ENCODE measurements around the gene EP400.

EP400 gene

GRCh38 chr12:131991816-131992430, 42.2 kb downstream of the EP400 start:
- CTCF ChIA-PET: no interaction called here
- no peak overlapping the region for H3K27ac ChIP-seq

GRCh38 chr12:131994589-131994988, 44.8 kb downstream of the EP400 start:
- ChIA-PET CTCF (no interaction called here), POLR2A (ENCODE audit: low non-redundant PET) (no interaction called here)
- no peak for DNase-seq (ENCODE audit: low spot score)
- TF ChIP-seq CTCF (conservative IDR thresholded peaks at IDR 0.05; ENCODE audit: low read depth): no peak
- H3K27ac ChIP-seq: no peak overlapping the region

More at GRCh38 chr12:131991816-131992430, 42.2 kb downstream of the EP400 start:
- DNase-seq (ENCODE audit: low spot score): no peak
- no peak for TF ChIP-seq CTCF (conservative IDR thresholded peaks at IDR 0.05; ENCODE audit: low read depth)
- POLR2A ChIA-PET (ENCODE audit: low non-redundant PET): no interaction called here

- TF ChIP-seq CTCF (conservative IDR thresholded peaks at IDR 0.05; ENCODE audit: low read depth): no peak
- ChIA-PET CTCF (interaction anchor here (0.7 kb wide), 1 partner anchor 13 kb away, joined by 3 read pairs; no protein-coding TSS in a partner anchor), POLR2A (ENCODE audit: low non-redundant PET) (no interaction called here)
- no peak overlapping the region for H3K27ac ChIP-seq
- DNase-seq (ENCODE audit: low spot score): no peak
Measured at GRCh38 chr12:132000286-132000872, 50.6 kb downstream of the EP400 start.

GRCh38 chr12:132003846-132004245, 54.1 kb downstream of the EP400 start:
- CTCF ChIA-PET: no interaction called here
- TF ChIP-seq CTCF (conservative IDR thresholded peaks at IDR 0.05; ENCODE audit: low read depth): no peak
- H3K27ac ChIP-seq: no peak overlapping the region
- POLR2A ChIA-PET (ENCODE audit: low non-redundant PET): no interaction called here
- no peak for DNase-seq (ENCODE audit: low spot score)

- ChIA-PET POLR2A (ENCODE audit: low non-redundant PET) (no interaction called here), CTCF (no interaction called here)
- H3K27ac ChIP-seq: no peak overlapping the region
- DNase-seq (ENCODE audit: low spot score): no peak
- no peak for TF ChIP-seq CTCF (conservative IDR thresholded peaks at IDR 0.05; ENCODE audit: low read depth)
Measured at GRCh38 chr12:132004946-132005345, 55.2 kb downstream of the EP400 start.

GRCh38 chr12:132006056-132006680, 56.4 kb downstream of the EP400 start:
- POLR2A ChIA-PET (ENCODE audit: low non-redundant PET): no interaction called here
- H3K27ac ChIP-seq: no peak overlapping the region
- no peak for DNase-seq (ENCODE audit: low spot score)
- TF ChIP-seq CTCF (conservative IDR thresholded peaks at IDR 0.05; ENCODE audit: low read depth): no peak
- CTCF ChIA-PET: no interaction called here

Measured in RWPE1 (cell line).